GM21447 (cell line): ENCODE data around the gene NKX6-2.
"Not testable (repeated sequence)": the region's sequence is repeated elsewhere in the genome, so short reads cannot be mapped to it uniquely, and the experiment has no call there.

Experiments used
- ATAC-seq: cut with Tn5 transposase; IDR thresholded peaks from one replicate; pipeline ENCODE4 v1.9.1; 2021; ENCODE audit not compliant: unreplicated experiment

Gene NKX6-2

DNA sequence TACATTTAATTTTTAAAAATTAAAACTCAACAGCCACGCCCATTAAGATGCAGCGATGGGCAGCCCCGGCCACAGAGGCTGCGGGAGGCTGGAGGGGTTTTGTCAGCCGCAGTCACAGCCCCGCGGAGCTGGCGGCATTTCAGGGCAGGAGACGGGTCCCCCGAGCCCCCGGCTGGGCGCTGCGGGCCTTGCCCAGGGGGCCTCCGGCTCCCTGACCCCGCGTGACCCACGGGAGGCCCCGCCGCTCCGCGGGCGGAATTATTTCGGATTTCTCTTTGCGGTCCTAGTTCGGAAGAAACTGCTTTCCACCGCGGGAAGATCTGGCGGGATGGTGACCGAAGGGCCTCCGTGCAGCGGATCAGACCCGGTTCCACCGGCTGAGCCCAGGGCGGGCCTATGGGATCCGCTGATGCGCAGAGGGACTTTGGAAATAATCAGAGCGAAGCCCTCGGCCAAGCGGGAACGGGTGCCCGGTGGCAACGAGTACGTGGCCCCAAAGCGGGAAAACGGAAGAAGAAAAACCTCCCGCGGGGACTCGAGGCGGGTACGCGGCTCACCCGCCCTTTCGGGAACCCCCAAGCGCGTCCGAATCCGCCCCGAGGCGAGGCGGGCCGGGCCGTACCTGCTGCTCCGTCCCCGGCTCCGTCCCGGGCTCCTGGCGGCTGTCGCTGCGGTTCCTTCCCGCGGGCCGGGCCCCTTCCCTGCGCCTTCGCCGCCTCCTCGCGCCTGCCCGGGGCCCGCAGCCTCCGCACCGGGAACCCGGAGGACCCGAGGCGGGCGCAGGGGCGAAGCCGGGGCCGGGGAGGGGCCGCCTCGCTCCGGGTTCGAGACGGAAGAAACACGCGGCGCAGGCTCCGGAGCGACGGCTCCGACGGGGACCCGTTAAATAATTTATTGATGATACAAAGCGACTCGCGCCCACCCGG is 1.7 kb downstream of the NKX6-2 start:
- ATAC-seq, result no peak

DNA sequence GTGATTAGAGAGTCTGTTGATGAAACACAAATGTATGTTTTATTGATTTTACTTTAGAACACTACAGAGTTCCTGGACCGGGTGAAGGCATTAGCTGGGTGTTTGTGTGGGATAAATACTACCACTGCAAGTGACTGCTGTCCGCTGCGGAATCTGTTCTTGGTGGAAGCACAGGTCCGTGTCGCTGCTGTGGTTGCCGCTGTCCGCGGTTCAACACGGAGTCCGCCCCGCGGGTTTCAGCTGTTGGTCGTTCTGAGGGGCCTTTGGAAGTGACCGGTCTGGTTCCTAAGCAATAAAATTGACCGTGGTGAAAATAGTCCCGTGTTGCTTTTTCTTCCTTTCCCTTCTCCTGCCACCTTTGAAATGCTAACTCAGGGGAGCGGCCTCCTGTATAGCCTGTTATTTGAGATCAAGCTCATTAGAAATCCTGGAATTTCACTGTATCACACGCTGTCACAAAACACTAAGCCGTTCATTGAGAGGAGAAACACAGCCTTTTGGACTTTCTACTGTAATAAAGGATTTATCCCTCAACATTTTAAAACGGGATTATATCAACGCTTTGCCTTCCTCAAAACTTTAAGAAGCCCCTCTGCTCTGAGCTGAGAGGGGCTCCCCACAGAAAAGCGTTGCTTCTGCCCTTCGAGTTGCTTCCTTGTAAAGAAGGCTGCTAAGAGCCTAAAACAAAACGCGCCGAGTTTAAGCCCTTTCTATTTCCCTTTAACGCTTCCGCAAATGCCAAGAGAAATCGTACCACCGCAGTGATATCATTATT is 2.6 kb downstream of the NKX6-2 start:
- no peak for ATAC-seq

DNA sequence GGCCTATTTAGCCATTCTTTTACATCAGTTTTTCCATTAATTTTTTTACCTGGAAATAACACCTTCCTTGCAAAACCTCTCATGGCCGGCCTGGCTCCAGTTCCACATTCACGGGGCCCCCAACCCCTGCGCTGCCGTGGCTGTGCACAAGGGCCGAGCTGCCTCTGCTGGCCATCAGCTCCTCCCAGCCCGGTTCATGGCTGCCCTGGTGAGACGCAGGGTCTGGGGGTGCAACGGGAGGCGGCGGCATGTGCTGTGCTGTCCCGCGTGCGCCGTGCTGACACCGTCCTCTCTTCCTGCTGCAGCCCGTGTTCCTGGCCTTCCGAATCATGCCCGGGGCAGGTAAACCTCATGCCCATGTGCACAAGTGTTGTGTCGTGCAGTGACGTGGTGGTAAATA is 4.4 kb downstream of the NKX6-2 start:
- ATAC-seq, result no peak

DNA sequence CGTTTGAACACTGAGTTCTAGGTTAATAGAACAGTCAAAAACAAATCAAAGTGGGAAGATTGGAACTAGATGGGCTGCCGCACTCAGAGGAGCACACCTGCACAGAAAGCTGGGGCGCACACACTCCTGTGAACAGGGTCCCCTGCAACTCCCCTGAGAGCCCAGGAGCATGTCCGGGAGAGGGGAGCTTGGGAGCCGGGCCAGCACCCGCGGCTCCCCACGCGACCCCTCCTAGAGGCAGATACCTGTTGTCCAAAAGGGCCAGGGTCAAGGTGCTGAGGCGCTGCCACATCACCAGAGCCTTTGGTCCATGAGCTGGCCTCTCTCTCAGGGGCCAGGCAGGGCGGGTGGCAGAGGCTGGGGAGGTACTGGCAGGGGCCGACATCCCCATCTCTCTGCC is 5.6 kb downstream of the NKX6-2 start:
- ATAC-seq, result no peak

DNA sequence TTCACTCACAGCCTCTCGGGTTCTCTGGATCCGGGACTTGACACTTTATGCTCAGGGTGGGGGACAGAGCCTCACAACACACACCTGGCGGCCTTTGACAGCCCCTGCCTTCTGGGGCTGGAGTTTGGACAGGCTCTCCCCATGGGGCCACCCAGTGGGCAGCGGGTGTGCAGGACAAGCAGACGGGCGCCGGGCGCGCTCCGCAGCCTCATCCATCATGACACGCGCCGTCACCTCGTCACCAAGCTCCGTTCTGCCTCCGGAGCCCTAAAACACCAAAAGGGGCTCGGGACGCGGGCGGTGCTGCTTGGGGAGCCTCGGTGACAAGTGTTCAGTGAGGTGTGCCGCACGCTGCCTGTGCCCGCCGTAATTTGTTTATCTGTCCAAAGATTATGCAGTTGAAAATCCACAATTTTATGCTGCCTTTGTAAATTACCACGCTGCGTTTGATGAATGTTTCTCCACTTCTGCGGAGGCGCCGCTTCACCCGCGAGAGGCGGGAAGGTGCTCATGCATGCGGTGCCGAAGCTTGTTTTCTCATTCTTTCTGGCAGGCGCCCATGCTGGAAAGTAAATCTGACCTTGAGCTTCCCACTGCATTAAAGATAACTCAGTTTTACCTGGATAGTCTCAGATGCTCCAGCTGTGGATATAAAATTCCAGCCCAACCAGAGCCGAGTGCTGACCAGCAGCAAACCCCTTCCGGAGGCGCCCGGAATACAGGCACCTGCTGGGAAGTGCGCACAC is 6.2 kb downstream of the NKX6-2 start:
- ATAC-seq, result no peak

DNA sequence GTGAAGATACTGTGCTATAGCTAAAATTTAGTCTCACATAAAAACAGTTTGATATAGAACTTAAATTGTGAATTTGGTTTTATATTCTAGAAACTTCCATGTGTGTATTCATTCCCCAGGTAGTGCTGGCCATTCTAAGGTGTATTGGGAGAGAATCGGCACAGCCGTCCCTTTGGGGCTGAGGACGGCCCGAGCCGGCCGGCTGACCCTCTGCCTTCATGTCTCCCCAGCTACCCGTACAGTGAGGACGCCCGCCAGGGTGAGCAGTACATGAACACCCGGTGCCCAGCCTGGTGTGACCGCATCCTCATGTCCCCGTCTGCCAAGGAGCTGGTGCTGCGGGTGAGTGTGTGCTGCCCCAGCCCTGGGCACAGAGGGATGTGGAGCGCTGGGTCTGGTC is 8.5 kb downstream of the NKX6-2 start:
- no peak for ATAC-seq

DNA sequence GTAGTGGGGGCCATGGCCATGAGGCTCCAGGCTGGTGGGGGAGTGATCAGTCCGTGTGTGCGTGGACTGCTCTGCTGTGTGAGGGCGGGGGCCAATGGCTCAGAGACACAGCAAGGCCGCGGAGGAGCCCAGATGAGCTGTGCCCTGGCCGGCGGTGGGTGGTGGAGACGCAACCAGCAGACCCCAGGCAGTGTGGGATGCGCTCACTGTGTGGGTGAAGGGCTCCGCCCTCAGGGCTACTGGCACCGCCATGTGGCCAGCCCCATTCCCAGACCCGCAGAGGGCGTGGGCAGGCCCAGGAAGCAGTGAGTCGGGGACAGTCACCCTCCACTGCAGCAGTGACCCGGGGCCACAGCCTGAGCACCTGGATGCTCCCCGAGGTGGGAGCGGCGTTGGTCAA is 9.1 kb downstream of the NKX6-2 start:
- no peak for ATAC-seq

DNA sequence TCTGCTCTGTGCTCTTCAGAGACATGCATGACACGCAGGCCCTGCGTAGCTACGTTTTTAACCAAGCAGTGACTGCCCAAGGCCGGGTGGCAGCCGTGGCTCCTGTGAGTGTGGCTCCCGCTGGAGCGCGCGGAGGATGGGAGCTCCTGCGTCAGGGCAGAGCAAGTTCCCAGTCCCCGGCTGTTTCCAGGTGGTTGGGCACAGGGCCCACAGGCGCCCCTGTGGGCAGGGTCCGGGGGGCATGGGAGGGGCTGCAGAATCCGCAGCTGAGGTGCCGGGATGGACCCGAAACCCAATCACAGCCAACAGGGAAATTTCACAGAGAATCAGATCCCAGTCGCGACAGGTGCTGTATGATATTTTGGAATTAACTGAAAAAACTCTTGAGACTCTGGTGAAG is 9.8 kb downstream of the NKX6-2 start:
- ATAC-seq, result no peak

DNA sequence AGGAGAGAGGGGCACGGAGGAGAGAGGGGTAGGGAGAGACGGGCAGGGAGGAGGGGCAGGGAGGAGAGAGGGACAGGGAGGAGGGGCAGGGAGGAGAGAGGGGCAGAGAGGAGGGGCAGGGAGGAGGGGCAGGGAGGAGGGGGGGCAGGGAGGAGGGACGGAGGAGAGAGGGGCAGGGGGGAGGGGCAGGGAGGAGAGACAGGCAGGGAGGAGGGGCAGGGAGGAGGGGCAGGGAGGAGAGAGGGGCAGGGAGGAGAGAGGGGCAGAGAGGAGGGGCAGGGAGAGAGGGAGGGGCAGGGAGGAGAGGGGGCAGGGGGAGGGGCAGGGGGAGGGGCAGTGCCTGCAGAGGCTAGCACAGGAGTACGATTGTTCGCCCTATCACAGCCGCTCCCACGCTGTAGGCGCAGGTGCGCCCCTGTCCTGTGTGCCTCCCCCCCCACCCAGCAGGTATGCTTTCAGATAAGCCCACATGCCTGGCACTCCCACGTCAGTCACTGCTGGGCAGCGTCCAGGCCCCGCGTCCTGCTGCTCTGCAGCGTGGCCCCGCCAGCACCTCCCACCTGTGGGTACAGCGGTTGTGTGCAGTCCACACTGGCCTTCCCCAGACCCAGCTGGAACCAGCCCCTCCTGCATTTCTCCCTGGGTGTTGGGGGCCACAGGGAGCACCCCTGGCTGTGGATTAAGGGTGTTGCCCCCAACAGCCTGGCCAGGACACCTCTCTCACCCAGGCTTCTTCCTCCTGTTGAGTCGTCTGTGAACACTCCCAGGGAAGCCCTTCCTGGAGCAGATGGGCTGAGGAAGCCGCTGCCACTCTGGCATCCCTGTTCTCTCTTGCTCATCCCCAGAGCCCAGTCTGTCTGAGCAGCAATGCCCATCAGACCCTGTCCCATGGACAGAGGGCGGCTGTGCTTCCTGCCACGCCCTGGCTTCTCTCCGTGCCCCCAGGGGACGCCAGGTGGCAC is 10.8 kb downstream of the NKX6-2 start:
- no peak for ATAC-seq

DNA sequence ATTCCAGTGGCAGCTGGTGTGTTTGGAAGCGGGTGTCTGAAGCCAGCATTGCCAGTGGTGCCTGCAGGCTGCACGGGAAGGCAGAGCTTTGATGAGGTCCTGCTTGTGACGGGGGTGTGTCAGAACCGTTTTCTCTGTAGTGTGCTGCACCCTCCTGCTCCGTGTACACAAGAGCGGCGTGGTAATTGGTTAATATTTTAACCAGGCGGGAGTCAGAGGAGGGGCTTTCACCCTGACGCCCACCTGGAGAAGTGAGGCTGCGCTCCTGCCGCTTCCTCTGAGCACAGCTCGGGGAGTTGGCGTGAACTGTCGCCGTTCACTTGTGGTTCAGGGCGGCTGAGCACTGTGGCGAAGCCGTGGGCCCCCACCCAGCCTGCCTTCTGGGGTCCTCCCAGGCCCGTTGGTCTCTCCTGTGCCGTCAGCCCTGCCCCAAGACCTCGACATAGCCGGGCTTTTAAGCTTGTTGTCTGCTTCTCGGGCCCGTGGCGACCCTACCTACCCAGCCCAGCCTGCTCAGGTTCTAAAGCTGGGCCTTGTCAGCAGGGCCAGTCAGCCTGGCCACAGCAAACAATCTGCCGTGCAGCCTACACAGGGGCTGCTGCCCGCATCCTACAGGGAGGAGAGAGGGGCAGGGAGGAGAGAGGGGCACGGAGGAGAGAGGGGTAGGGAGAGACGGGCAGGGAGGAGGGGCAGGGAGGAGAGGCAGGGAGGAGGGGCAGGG is 11.6 kb downstream of the NKX6-2 start:
- ATAC-seq, result no peak

DNA sequence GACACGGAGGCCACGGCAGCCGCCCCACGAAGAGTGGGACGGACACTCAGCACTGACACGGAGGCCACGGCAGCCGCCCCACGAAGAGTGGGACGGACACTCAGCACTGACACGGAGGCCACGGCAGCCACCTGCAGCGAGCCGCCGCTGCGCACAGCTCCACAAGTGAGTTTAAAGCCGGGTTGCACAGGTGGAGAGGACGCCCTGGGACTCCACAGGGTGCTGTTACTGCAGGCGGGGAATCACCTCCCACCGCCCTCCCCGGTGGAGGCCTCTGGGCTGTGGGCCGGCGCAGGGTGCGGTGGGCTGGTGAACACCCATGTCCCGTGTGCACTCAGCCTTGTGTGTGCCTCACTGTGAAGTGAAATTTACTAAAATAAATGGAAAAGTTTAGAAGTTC is 13.1 kb downstream of the NKX6-2 start:
- ATAC-seq, result not testable (repeated sequence)

DNA sequence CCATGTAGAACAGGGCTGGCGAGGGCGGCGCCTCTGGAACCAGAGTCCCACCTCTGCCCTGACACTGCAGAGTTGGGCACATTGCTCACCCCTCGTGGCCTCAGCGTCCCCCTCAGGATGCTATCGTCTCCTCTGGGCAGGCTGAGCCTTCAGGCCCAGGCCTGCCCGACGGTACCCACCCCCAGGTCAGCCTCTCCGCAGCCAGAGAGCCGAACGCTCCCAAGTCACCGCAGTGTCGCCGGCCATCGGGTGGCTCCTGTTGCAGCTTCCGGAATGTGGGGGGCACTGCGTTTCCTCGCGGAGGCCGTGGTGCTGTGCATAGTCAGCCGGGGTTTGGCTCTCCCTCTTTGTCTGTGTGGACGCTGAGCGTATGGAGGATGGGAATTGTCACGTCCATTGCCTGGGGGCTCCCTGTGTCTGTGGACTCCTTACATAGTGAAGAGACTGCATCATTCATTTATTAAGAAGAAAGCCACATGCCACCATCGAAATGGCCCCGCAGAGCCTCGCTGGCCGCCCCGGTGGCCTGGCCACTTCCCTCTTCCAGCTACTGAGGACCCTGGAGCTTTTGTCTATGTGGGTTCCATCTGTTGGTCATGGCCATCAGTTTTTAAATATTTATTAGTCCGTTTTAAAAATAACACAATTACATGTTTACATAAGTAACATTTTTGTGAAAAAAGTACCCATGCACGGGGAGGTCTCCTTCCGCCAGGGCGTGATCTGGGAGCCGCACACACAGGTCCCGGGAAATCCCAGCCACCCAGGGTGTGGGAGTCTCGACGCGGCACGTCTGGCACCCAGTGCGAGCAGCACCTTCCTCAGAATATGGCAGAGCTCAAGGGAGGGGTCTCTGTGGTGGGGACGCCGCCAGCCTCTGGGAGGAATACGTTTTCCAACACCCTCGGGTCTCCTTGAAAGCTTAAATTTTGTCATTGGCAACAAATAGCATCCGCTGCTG is 15.6 kb downstream of the NKX6-2 start:
- no peak for ATAC-seq

DNA sequence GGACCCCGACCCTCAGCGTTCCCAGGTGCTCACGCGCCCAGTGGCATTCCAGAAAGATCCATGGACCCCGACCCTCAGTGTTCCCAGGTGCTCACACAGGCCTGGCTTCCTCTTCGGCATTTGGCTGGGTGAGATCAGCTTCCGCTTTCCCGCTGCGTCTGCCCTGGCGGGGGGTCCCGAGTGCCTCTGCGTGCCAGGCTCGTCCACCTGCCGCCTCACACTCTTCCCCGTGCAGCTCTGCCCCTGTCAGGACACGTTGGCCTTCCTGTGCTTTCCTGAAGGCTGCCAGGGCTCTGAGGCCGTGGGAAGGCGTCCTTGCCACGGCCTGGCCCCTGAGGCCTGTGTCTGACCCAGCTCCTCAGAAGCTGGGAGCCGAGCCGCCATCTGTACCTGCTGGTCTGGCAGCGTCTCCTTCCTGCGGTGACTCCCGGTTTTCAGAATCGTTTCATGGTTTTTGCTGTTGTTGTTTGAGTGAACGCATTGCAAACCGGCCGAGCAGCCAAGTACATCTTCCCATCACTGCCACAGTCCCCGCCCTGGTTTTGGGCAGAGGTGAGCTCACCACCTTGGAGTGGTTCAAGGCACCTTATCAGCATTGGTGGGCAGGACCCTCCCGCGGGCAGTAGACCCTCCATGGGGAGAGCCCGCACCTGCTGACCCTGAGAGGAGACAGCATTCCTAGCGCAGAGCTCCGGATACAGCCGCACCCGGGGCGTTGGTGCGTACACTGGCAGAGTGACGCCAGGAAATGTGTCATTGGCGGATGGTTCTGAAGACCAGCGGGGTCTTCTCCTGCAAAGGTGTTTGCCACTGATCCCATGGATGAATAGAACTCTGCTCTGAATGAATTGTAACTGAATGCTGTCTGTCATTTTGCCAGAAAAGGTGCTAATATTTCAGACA is 17.4 kb downstream of the NKX6-2 start:
- no peak for ATAC-seq

DNA sequence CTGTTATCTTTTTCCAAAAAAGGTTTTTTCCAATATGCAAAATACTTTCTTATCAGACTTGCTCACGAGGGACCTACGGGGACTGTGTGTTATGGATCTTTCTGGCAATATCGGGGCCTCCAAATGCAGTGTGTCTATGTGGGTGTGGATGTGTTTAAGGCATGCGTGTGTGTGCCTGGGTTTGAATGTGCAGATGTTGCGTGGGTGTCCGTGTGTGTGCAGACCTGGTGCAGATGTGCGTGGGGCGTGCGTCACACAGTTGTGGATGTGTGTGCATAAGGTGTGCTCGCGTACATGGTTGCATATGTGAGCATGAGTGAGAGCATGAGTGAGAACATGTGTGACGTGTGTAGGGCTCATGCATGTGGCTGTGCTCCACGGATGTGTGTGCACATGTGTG is 19.7 kb downstream of the NKX6-2 start:
- ATAC-seq, result no peak

DNA sequence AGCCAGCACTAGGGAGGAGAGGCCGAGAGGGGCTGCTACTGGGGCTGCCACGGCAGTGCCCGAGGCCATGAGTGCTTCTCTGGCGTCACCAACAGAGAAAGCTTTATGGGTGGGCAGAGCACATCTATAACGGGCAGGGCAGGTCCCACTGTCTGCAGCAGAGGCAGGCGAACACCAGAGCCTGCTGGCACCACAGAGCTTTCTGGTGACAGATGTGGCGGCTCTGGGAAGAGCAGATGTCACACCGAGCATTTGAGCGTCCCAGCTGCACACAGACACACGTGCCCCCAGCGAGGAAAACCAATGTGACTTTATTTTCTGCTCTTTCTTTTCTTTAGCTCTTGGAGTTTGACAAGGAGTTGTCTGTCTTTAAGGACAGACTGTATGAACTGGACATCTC is 20.5 kb downstream of the NKX6-2 start:
- no peak for ATAC-seq

DNA sequence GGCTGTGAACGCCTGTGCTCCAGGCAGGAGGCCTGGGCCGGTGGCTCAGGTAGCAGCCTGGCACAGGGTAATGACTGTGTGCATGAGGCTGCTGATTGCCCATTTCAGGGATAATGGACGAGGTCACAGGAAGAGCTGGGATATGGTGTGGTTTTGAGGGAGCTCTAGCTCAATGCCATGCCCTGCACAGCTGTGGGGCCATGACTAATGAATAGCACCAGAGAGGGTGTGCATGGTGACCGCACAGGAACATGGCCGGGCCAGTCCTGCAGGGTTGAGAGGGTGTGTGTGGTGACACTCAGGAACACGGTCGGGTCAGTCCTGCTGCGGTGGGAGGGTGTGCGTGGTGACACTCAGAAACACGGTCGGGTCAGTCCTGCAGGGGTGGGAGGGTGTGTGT is 21.8 kb downstream of the NKX6-2 start:
- ATAC-seq, result no peak

DNA sequence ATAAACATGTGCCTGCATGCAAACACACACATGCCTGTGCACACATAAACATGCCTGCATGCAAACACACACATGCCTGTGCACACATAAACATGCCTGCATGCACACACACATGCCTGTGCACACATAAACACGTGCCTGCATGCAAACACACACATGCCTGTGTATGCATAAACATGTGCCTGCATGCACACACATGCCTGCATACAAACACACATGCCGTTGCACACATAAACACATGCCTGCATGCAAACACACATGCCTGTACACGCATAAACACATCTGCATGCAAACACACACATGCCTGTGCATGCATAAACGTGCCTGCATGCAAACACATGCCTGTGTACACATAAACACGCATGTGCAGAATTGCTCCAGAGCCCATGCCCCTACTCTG is 22.4 kb downstream of the NKX6-2 start:
- ATAC-seq, result no peak

DNA sequence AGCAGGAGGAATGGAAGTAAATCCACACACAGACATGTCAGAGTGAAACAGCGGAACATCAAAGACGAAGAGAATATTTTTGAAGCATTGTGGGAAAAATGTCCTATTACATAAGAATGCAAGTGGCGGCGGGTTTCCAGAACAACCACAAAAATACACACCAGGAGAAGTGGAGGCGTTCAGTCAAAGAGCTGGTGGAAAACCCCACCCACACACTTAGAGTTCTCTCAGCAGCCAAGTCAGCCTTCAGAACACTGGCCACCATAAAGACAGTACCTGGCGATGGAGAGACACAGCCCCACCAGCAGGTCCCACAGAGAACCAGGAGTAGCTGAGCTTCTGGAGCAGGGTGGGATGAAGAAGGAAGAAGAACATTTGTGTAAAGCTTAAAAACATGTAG is 23.7 kb downstream of the NKX6-2 start:
- no peak for ATAC-seq
